GM19351 (cell line): ENCODE data around the gene CYP26C1.

Experiments used
- ATAC-seq: cut with Tn5 transposase; IDR thresholded peaks from one replicate; pipeline ENCODE4 v1.9.1; 2021; ENCODE audit warnings: mild to moderate bottlenecking, moderate library complexity; ENCODE audit not compliant: unreplicated experiment

CYP26C1 gene

GRCh38 chr10:93059975-93060886, at the start of gene CYP26C1:
TSS of gene CYP26C1 (plus strand) at chr10:93060798. CDS start at chr10:93061264, 466 bp downstream.
- ATAC-seq: no peak

GRCh38 chr10:93015722-93016121, 44.9 kb upstream of the CYP26C1 start:
- ATAC-seq: no peak

GRCh38 chr10:93023013-93023650, 37.5 kb upstream of the CYP26C1 start:
- no peak for ATAC-seq

GRCh38 chr10:93026072-93026471, 34.5 kb upstream of the CYP26C1 start:
- ATAC-seq: no peak

- no peak for ATAC-seq
These were observed 33.1 kb upstream of the CYP26C1 start for GRCh38 chr10:93027508-93027907.

GRCh38 chr10:93028883-93029282, 31.7 kb upstream of the CYP26C1 start:
- ATAC-seq: no peak

GRCh38 chr10:93030409-93030808, 30.2 kb upstream of the CYP26C1 start:
- ATAC-seq: no peak

GRCh38 chr10:93032105-93032808, 28.3 kb upstream of the CYP26C1 start:
- ATAC-seq: no peak

GRCh38 chr10:93032809-93033137, 27.8 kb upstream of the CYP26C1 start:
- ATAC-seq: no peak

GRCh38 chr10:93034426-93034825, 26.2 kb upstream of the CYP26C1 start:
- no peak for ATAC-seq

GRCh38 chr10:93039110-93039509, 21.5 kb upstream of the CYP26C1 start:
- ATAC-seq: no peak

GRCh38 chr10:93039721-93040120, 20.9 kb upstream of the CYP26C1 start:
- peak; percentile 44 for ATAC-seq

- ATAC-seq: no peak
These were observed 6.1 kb upstream of the CYP26C1 start for GRCh38 chr10:93054486-93054885.

- no peak for ATAC-seq
These were observed 2.5 kb upstream of the CYP26C1 start for GRCh38 chr10:93058139-93058538.

- no peak for ATAC-seq
These were observed 442 bp downstream of the CYP26C1 start for GRCh38 chr10:93060887-93061593.

GRCh38 chr10:93061594-93062513, 1.3 kb downstream of the CYP26C1 start:
- no peak for ATAC-seq

GRCh38 chr10:93062514-93063143, 2.0 kb downstream of the CYP26C1 start:
- peak; percentile 68 for ATAC-seq

GRCh38 chr10:93063144-93063976, 2.8 kb downstream of the CYP26C1 start:
- ATAC-seq: no peak
